WTC11 (cell line): ENCODE data around the gene CEP192. TPM values are rescaled to one million over a fixed set of nuclear protein-coding genes. Genes with fewer than 3 reads are reported as not detected.

Experiments used
- GRHL2 ChIP-seq: fragments of 250-450 bp; sonication (Bioruptor Pico); IDR thresholded peaks from 2 replicates; pipeline ENCODE4 v1.8.0; 2022; ENCODE audit warnings: mild to moderate bottlenecking, moderate library complexity; ENCODE audit not compliant: insufficient replicate concordance, severe bottlenecking
- IRF2 ChIP-seq: sonication (generic); formaldehyde crosslinking; IDR thresholded peaks from 2 replicates; pipeline ENCODE4 v1.8.0; 2022; ENCODE audit warnings: low read depth, missing genetic modification reagents, borderline replicate concordance
- JUN ChIP-seq: sonication (generic); formaldehyde crosslinking; IDR thresholded peaks from 2 replicates; pipeline ENCODE4 v1.8.0; 2023; ENCODE audit warnings: mild to moderate bottlenecking, missing genetic modification reagents
- KAT7 ChIP-seq: sonication (generic); formaldehyde crosslinking; IDR thresholded peaks from 2 replicates; pipeline ENCODE4 v1.8.1; 2023; ENCODE audit warnings: missing genetic modification reagents, mild to moderate bottlenecking, borderline replicate concordance
- NFYB ChIP-seq: sonication (generic); formaldehyde crosslinking; conservative IDR thresholded peaks from 2 replicates; pipeline ENCODE4 v1.8.0; 2022; ENCODE audit warnings: low read depth, missing genetic modification reagents
- NR1H2 ChIP-seq: sonication (generic); formaldehyde crosslinking; IDR thresholded peaks from 2 replicates; pipeline ENCODE4 v1.9.0; 2021; ENCODE audit warnings: mild to moderate bottlenecking, moderate library complexity, missing genetic modification reagents
- NR2C2 ChIP-seq: sonication (generic); formaldehyde crosslinking; IDR thresholded peaks from 2 replicates; pipeline ENCODE4 v1.8.0; 2022; ENCODE audit warnings: mild to moderate bottlenecking, missing genetic modification reagents
- RELA ChIP-seq: sonication (generic); formaldehyde crosslinking; IDR thresholded peaks from 2 replicates; pipeline ENCODE4 v1.8.1; 2022; ENCODE audit warnings: missing genetic modification reagents, mild to moderate bottlenecking, borderline replicate concordance
- SMAD4 ChIP-seq: sonication (generic); formaldehyde crosslinking; IDR thresholded peaks from 2 replicates; pipeline ENCODE4 v1.8.0; 2022; ENCODE audit warnings: mild to moderate bottlenecking, missing genetic modification reagents
- TCF7 ChIP-seq: sonication (generic); formaldehyde crosslinking; IDR thresholded peaks from 2 replicates; pipeline ENCODE4 v1.8.0; 2022; ENCODE audit warnings: mild to moderate bottlenecking, low read depth, missing genetic modification reagents, moderate library complexity
- TEAD4 ChIP-seq: sonication (generic); formaldehyde crosslinking; IDR thresholded peaks from 2 replicates; pipeline ENCODE4 v1.8.0; 2022; ENCODE audit warnings: mild to moderate bottlenecking, missing genetic modification reagents
- ZNF121 ChIP-seq: sonication (generic); formaldehyde crosslinking; IDR thresholded peaks from 2 replicates; pipeline ENCODE4 v1.8.0; 2023; ENCODE audit warnings: missing genetic modification reagents
- ZNF232 ChIP-seq: sonication (generic); formaldehyde crosslinking; IDR thresholded peaks from 2 replicates; pipeline ENCODE4 v1.8.0; 2022; ENCODE audit warnings: mild to moderate bottlenecking, missing genetic modification reagents
- total RNA-seq: library from RNA; stranded (reverse); gene quantifications from 3 replicates; pipeline ENCODE4 v1.2.3, GENCODE V29; 2021
- TF ChIP-seq, protein P1 (sequence below): sonication (generic); formaldehyde crosslinking; IDR thresholded peaks from 2 replicates; pipeline ENCODE4 v1.8.1; 2023; ENCODE audit warnings: mild to moderate bottlenecking, missing genetic modification reagents
- TF ChIP-seq, protein P2 (sequence below): sonication (generic); formaldehyde crosslinking; IDR thresholded peaks from 2 replicates; pipeline ENCODE4 v1.8.1; 2023; ENCODE audit warnings: mild to moderate bottlenecking, missing genetic modification reagents, moderate library complexity
- TF ChIP-seq, protein P3 (sequence below): sonication (generic); formaldehyde crosslinking; IDR thresholded peaks from 2 replicates; pipeline ENCODE4 v1.8.0; 2022; ENCODE audit warnings: mild to moderate bottlenecking, missing genetic modification reagents
- TF ChIP-seq, protein P4 (sequence below): fragments of 250-450 bp; sonication (Bioruptor Pico); IDR thresholded peaks from 2 replicates; pipeline ENCODE4 v1.9.0; 2021; ENCODE audit warnings: moderate library complexity, mild to moderate bottlenecking, inconsistent platforms, borderline replicate concordance
- TF ChIP-seq, protein P5 (sequence below): fragments of 250-450 bp; sonication (Bioruptor Pico); IDR thresholded peaks from 2 replicates; pipeline ENCODE4 v1.9.0; 2021; ENCODE audit warnings: mild to moderate bottlenecking
- TF ChIP-seq, protein P6 (sequence below): sonication (generic); formaldehyde crosslinking; IDR thresholded peaks from 2 replicates; pipeline ENCODE4 v1.8.1; 2023; ENCODE audit warnings: mild to moderate bottlenecking, moderate library complexity, missing genetic modification reagents
- TF ChIP-seq, protein P7 (sequence below): fragments of 250-450 bp; sonication (Bioruptor Pico); IDR thresholded peaks from 2 replicates; pipeline ENCODE4 v1.9.0; 2021; ENCODE audit warnings: mild to moderate bottlenecking, borderline replicate concordance
- TF ChIP-seq, protein P8 (sequence below): fragments of 250-450 bp; sonication (Bioruptor Pico); IDR thresholded peaks from 2 replicates; pipeline ENCODE4 v2.1.2; 2022; ENCODE audit warnings: mild to moderate bottlenecking, moderate library complexity
- TF ChIP-seq, protein P9 (sequence below): fragments of 250-450 bp; sonication (Bioruptor Pico); IDR thresholded peaks from 2 replicates; pipeline ENCODE4 v1.9.0; 2021; ENCODE audit warnings: mild to moderate bottlenecking

The CEP192 gene
- total RNA-seq, 1 experiment from 2014 or later, result 25.4 TPM

DNA sequence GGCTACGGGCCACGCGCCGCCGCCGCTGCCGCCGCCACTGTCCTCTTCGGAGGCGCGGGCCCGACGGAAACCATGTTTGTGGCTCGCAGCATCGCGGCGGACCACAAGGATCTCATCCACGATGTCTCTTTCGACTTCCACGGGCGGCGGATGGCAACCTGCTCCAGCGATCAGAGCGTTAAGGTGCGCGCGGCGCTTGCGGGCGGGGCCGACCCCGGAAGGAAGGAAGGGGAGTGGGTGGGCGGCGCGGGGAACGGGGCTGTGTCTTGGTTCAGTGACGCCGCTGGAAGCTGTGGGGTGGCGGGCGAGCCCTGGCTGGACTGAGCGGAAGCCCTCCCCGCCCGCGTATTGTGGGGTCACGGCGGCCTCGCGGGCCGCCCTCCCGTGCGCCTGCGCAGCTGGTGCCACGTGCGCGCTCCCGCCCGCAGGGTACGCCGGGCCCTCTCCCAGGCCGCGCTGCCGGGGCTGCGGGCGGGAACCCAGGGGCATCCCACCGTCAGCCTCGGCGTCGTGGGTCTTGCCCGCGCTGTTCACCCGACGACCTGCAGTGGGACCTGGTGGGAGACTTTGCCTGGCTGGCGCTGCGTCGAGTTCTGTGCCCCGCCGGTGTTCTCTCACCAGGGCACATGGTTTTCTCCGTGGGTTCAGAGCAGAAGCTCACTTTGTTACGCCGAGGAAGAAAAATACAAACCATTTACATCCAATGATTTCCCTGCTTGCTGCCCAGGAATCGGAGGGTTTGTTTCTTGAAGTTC lies 42.9 kb upstream of the CEP192 start (continued):
- TF ChIP-seq, protein P1, sequence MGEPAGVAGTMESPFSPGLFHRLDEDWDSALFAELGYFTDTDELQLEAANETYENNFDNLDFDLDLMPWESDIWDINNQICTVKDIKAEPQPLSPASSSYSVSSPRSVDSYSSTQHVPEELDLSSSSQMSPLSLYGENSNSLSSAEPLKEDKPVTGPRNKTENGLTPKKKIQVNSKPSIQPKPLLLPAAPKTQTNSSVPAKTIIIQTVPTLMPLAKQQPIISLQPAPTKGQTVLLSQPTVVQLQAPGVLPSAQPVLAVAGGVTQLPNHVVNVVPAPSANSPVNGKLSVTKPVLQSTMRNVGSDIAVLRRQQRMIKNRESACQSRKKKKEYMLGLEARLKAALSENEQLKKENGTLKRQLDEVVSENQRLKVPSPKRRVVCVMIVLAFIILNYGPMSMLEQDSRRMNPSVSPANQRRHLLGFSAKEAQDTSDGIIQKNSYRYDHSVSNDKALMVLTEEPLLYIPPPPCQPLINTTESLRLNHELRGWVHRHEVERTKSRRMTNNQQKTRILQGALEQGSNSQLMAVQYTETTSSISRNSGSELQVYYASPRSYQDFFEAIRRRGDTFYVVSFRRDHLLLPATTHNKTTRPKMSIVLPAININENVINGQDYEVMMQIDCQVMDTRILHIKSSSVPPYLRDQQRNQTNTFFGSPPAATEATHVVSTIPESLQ, result no peak
- TF ChIP-seq KAT7 (CRISPR knock-in tag), result peak; percentile 66; the same call in 1 of the 2 replicates
- TF ChIP-seq, protein P2, sequence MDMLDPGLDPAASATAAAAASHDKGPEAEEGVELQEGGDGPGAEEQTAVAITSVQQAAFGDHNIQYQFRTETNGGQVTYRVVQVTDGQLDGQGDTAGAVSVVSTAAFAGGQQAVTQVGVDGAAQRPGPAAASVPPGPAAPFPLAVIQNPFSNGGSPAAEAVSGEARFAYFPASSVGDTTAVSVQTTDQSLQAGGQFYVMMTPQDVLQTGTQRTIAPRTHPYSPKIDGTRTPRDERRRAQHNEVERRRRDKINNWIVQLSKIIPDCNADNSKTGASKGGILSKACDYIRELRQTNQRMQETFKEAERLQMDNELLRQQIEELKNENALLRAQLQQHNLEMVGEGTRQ (CRISPR knock-in tag), result peak; percentile 87
- peak; percentile 70; the same call in 1 of the 2 replicates for TF ChIP-seq IRF2
- TF ChIP-seq, protein P3, sequence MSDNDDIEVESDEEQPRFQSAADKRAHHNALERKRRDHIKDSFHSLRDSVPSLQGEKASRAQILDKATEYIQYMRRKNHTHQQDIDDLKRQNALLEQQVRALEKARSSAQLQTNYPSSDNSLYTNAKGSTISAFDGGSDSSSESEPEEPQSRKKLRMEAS (CRISPR knock-in tag), result peak; percentile 98
- TF ChIP-seq NR1H2, result 0 out of 2 replicates have a peak, but pooled peaks have one; percentile 36
- 0 out of 2 replicates have a peak, but pooled peaks have one; percentile 70 for TF ChIP-seq SMAD4
- TF ChIP-seq ZNF232 (CRISPR knock-in tag), result peak; percentile 94
- TF ChIP-seq NR2C2, result 0 out of 2 replicates have a peak, but pooled peaks have one; percentile 62
- TF ChIP-seq, protein P4, sequence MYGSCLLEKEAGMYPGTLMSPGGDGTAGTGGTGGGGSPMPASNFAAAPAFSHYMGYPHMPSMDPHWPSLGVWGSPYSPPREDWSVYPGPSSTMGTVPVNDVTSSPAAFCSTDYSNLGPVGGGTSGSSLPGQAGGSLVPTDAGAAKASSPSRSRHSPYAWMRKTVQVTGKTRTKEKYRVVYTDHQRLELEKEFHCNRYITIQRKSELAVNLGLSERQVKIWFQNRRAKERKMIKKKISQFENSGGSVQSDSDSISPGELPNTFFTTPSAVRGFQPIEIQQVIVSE (CRISPR knock-in tag), result no peak
- peak; percentile 91 for TF ChIP-seq TCF7
- TF ChIP-seq, protein P5, sequence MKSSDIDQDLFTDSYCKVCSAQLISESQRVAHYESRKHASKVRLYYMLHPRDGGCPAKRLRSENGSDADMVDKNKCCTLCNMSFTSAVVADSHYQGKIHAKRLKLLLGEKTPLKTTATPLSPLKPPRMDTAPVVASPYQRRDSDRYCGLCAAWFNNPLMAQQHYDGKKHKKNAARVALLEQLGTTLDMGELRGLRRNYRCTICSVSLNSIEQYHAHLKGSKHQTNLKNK (CRISPR knock-in tag), result no peak
- TF ChIP-seq RELA, result peak; percentile 91
- no peak for TF ChIP-seq GRHL2
- TF ChIP-seq, protein P6, sequence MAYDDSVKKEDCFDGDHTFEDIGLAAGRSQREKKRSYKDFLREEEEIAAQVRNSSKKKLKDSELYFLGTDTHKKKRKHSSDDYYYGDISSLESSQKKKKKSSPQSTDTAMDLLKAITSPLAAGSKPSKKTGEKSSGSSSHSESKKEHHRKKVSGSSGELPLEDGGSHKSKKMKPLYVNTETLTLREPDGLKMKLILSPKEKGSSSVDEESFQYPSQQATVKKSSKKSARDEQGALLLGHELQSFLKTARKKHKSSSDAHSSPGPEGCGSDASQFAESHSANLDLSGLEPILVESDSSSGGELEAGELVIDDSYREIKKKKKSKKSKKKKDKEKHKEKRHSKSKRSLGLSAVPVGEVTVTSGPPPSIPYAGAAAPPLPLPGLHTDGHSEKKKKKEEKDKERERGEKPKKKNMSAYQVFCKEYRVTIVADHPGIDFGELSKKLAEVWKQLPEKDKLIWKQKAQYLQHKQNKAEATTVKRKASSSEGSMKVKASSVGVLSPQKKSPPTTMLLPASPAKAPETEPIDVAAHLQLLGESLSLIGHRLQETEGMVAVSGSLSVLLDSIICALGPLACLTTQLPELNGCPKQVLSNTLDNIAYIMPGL (CRISPR knock-in tag), result peak; percentile 85; the same call in 1 of the 2 replicates
- peak; percentile 51; the same call in 1 of the 2 replicates for TF ChIP-seq NFYB (CRISPR knock-in tag)
- TF ChIP-seq, protein P7, sequence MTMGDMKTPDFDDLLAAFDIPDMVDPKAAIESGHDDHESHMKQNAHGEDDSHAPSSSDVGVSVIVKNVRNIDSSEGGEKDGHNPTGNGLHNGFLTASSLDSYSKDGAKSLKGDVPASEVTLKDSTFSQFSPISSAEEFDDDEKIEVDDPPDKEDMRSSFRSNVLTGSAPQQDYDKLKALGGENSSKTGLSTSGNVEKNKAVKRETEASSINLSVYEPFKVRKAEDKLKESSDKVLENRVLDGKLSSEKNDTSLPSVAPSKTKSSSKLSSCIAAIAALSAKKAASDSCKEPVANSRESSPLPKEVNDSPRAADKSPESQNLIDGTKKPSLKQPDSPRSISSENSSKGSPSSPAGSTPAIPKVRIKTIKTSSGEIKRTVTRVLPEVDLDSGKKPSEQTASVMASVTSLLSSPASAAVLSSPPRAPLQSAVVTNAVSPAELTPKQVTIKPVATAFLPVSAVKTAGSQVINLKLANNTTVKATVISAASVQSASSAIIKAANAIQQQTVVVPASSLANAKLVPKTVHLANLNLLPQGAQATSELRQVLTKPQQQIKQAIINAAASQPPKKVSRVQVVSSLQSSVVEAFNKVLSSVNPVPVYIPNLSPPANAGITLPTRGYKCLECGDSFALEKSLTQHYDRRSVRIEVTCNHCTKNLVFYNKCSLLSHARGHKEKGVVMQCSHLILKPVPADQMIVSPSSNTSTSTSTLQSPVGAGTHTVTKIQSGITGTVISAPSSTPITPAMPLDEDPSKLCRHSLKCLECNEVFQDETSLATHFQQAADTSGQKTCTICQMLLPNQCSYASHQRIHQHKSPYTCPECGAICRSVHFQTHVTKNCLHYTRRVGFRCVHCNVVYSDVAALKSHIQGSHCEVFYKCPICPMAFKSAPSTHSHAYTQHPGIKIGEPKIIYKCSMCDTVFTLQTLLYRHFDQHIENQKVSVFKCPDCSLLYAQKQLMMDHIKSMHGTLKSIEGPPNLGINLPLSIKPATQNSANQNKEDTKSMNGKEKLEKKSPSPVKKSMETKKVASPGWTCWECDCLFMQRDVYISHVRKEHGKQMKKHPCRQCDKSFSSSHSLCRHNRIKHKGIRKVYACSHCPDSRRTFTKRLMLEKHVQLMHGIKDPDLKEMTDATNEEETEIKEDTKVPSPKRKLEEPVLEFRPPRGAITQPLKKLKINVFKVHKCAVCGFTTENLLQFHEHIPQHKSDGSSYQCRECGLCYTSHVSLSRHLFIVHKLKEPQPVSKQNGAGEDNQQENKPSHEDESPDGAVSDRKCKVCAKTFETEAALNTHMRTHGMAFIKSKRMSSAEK (CRISPR knock-in tag), result no peak; the same call in 1 of the 2 replicates
- TF ChIP-seq, protein P8, sequence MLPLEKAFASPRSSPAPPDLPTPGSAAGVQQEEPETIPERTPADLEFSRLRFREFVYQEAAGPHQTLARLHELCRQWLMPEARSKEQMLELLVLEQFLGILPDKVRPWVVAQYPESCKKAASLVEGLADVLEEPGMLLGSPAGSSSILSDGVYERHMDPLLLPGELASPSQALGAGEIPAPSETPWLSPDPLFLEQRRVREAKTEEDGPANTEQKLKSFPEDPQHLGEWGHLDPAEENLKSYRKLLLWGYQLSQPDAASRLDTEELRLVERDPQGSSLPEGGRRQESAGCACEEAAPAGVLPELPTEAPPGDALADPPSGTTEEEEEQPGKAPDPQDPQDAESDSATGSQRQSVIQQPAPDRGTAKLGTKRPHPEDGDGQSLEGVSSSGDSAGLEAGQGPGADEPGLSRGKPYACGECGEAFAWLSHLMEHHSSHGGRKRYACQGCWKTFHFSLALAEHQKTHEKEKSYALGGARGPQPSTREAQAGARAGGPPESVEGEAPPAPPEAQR (CRISPR knock-in tag), result no peak
- TF ChIP-seq, protein P9, sequence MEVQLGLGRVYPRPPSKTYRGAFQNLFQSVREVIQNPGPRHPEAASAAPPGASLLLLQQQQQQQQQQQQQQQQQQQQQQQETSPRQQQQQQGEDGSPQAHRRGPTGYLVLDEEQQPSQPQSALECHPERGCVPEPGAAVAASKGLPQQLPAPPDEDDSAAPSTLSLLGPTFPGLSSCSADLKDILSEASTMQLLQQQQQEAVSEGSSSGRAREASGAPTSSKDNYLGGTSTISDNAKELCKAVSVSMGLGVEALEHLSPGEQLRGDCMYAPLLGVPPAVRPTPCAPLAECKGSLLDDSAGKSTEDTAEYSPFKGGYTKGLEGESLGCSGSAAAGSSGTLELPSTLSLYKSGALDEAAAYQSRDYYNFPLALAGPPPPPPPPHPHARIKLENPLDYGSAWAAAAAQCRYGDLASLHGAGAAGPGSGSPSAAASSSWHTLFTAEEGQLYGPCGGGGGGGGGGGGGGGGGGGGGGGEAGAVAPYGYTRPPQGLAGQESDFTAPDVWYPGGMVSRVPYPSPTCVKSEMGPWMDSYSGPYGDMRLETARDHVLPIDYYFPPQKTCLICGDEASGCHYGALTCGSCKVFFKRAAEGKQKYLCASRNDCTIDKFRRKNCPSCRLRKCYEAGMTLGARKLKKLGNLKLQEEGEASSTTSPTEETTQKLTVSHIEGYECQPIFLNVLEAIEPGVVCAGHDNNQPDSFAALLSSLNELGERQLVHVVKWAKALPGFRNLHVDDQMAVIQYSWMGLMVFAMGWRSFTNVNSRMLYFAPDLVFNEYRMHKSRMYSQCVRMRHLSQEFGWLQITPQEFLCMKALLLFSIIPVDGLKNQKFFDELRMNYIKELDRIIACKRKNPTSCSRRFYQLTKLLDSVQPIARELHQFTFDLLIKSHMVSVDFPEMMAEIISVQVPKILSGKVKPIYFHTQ (CRISPR knock-in tag), result no peak
- TF ChIP-seq ZNF121 (CRISPR knock-in tag), result peak; percentile 72; the same call in 1 of the 2 replicates
- TF ChIP-seq JUN (CRISPR knock-in tag), result peak; percentile 96
- TF ChIP-seq TEAD4 (CRISPR knock-in tag), result 0 out of 2 replicates have a peak, but pooled peaks have one; percentile 67
